ENCODE results near the gene RASL10B. TPM values are rescaled to one million over a fixed set of nuclear protein-coding genes. Genes with fewer than 3 reads are reported as not detected.

RASL10B gene
- 9.6 and 11.9 TPM in 2 replicates for total RNA-seq

GRCh38 chr17:35731239-35731916 is at the start of gene RASL10B:
Gene RASL10B (plus strand): TSS chr17:35731639. CDS start chr17:35735185, 3,546 bp downstream.

GRCh38 chr17:35752945-35753764 is 21.7 kb downstream of the RASL10B start, which contains the start of gene GAS2L2:
Gene GAS2L2 (minus strand): TSS chr17:35753239. CDS start chr17:35752850, 389 bp downstream.

GRCh38 chr17:35760587-35760986 is 29.1 kb downstream of the RASL10B start, which contains the start of gene C17orf50:
Gene C17orf50 (plus strand): TSS chr17:35760887. CDS start chr17:35760942, 55 bp downstream.

Other genes with a start within 250 kb of the RASL10B start
- not detected in 2 replicates for gene SLFN12L, start 194.0 kb upstream of the RASL10B start, total RNA-seq
- gene SLFN14, start 170.8 kb upstream of the RASL10B start, total RNA-seq = not detected in 2 replicates
- gene PEX12, start 153.1 kb upstream of the RASL10B start, total RNA-seq = 5.8 and 7.2 TPM in 2 replicates
- 43.6 and 52.9 TPM in 2 replicates for gene AP2B1, start 144.3 kb upstream of the RASL10B start, total RNA-seq
- gene GAS2L2, start 21.6 kb downstream of the RASL10B start, total RNA-seq = 0.23 TPM in 1 of 2 replicates, not detected in the other
- gene C17orf50, start 29.2 kb downstream of the RASL10B start, total RNA-seq = not detected in 2 replicates
- 8.5 and 12.9 TPM in 2 replicates for gene MMP28, start 64.0 kb downstream of the RASL10B start, total RNA-seq
- gene TAF15, start 77.8 kb downstream of the RASL10B start, total RNA-seq = 17.7 and 40.2 TPM in 2 replicates
- not detected in 2 replicates for gene HEATR9, start 137.3 kb downstream of the RASL10B start, total RNA-seq
- not detected in 2 replicates for gene CCL5, start 148.7 kb downstream of the RASL10B start, total RNA-seq
- 0.70 TPM in 1 of 2 replicates, not detected in the other for gene RDM1, start 199.1 kb downstream of the RASL10B start, total RNA-seq
- not detected in 2 replicates for gene LYZL6, start 212.1 kb downstream of the RASL10B start, total RNA-seq
- gene CCL16, start 249.9 kb downstream of the RASL10B start, total RNA-seq = not detected in 2 replicates

Measured in pericardium fibroblast (primary cell).